NOMO-1 (cell line): ENCODE measurements around the gene IL17F.

Experiments used
- DNase-seq, 2 experiments: peaks; one replicate each; lab custom pipeline; 2025; ENCODE audit not compliant: unreplicated experiment in 2 of 2; lab: John Stamatoyannopoulos, UW

IL17F gene

DNA sequence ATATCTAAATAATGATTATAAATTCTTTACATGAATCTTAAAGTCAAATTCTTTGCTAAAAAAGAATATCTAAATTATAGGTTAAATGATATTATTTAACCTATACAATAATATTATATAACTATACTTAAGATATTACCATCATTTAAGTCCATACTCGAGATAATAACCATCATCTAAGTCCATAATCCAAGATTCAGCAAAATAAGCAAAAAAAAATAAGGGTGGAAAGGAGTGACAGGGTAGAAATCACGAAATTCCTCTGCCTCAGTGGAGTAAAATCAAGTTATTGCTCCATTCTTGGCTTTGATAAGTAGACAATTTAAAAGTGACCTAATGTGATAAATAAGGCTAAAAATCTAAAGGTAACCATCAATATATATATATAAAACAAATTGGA, 48.4 kb downstream of the IL17F start:
- DNase-seq, result no peak

DNA sequence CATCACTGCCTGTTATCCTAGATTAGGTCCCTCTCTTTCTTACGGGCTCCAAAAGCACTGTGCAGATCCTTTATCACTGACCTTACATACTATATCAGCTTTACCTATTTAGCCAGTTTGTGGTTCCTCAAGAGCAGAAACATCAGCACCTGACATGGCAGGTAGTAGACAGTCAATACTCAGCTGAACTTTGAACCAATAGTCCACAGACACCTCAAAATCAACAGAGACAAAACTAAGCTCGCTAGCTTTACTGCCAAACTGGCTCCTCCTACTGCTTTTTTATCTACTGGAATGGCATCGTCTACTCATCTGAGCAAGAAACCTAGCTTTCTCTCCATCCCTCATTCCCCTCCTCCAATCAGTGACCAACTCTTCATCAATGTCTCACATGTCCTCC, 52.5 kb downstream of the IL17F start:
- no peak for DNase-seq

DNA sequence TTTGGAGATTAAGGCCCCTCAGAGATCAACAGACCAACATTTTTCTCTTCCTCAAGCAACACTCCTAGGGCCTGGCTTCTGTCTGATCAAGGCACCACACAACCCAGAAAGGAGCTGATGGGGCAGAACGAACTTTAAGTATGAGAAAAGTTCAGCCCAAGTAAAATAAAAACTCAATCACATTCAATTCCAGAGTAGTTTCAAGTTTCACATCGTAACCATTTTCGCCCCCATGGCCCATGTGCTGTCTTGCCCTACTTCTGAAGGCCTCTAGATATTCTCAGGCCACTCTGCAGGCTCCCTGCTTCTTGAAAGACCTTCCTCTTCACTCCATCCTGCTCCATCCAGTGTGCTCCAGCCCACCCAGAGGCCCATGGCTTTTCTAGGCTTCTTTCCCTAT, 53.9 kb downstream of the IL17F start:
- DNase-seq, result no peak

DNA sequence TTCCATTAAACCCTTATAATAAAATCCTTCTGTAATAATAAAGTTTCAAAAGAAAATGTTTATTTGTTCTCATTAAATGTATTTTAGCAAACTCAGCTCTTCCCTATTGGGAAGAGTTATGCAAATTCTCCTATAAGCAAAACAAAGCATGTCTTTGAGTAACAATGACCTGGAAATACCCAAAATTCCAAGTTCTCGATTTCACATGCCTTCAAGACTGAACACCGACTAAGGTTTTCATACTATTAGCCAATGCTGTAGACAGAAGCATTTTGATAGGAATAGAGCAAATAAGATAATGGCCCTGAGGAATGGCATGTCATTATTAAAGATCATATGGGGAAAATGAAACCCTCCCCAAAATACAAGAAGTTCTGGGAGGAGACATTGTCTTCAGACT, 54.3 kb downstream of the IL17F start:
- DNase-seq, result no peak

DNA sequence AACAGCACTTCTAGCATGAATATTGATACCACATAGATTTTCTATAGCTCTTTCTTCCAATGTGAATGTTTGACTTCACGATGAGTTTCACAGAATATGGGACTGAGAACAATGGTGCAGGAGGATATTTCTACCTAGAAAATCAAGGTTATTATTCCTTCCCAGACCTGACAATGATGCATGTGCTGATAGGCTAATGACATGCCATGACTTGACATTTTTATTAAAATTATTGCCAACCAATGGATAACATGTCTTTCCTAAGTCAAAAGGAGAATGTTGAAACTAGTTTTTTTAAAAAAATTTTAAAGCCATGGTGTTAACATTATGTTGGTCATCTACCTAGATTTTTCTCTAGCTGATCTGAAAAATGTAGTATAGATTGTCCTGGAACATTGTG, 57.2 kb downstream of the IL17F start:
- no peak for DNase-seq
